ENCODE measurements around the gene IQSEC1.

- TF ChIP-seq CTCF (conservative IDR thresholded peaks at IDR 0.05; ENCODE audit: low read depth, low read length) (no peak), EZH2 (IDR thresholded peaks at IDR 0.05; ENCODE audit: borderline replicate concordance, low read depth, low read length, poor library complexity, severe bottlenecking) (no peak)
Measured at GRCh38 chr3:12965999-12966846, 107.0 kb downstream of the IQSEC1 start.

All from A673 (cell line).